H9 (cell line): ENCODE results near the gene LORICRIN. TPM values are rescaled to one million over a fixed set of nuclear protein-coding genes. Genes with fewer than 3 reads are reported as not detected.

Source experiments
- DNase-seq: peaks from one replicate; pipeline ENCODE4 v3.0.0-alpha.2; 2017
- H2AFZ ChIP-seq: one replicate; pipeline ENCODE4 v1.6.1; 2013; ENCODE audit warnings: mild to moderate bottlenecking, low read length, control low read depth, moderate library complexity
- H2AK5ac ChIP-seq: 2 replicates; pipeline ENCODE4 v1.6.1; 2013; ENCODE audit warnings: low read length, control low read depth, mixed read lengths; ENCODE audit not compliant: insufficient read length
- H2BK120ac ChIP-seq: one replicate; pipeline ENCODE4 v1.6.1; 2013; ENCODE audit warnings: low read depth, mild to moderate bottlenecking, low read length, control low read depth, inconsistent platforms; ENCODE audit not compliant: poor library complexity, severe bottlenecking
- H2BK12ac ChIP-seq: 2 replicates; pipeline ENCODE4 v1.6.1; 2013; ENCODE audit warnings: low read length, control low read depth, mixed read lengths, low read depth; ENCODE audit not compliant: insufficient read length
- H2BK15ac ChIP-seq: 2 replicates; pipeline ENCODE4 v1.6.1; 2013; ENCODE audit warnings: low read depth, low read length, control low read depth
- H2BK20ac ChIP-seq: one replicate; pipeline ENCODE4 v1.6.1; 2013; ENCODE audit warnings: low read depth, mild to moderate bottlenecking, low read length, control low read depth, inconsistent platforms; ENCODE audit not compliant: poor library complexity, severe bottlenecking
- H2BK5ac ChIP-seq: 2 replicates; pipeline ENCODE4 v1.6.1; 2013; ENCODE audit warnings: low read length, control low read depth, mixed read lengths; ENCODE audit not compliant: insufficient read length
- H3K14ac ChIP-seq: 2 replicates; pipeline ENCODE4 v1.6.1; 2013; ENCODE audit warnings: low read length, control low read depth; ENCODE audit not compliant: insufficient read depth
- H3K18ac ChIP-seq: 2 replicates; pipeline ENCODE4 v1.6.1; 2013; ENCODE audit warnings: low read depth, mild to moderate bottlenecking, mixed read lengths, low read length, control low read depth; ENCODE audit not compliant: insufficient read length
- H3K23ac ChIP-seq: 2 replicates; pipeline ENCODE4 v1.6.1; 2013; ENCODE audit warnings: low read length, control low read depth, mixed read lengths, low read depth; ENCODE audit not compliant: insufficient read length
- H3K23me2 ChIP-seq: 2 replicates; pipeline ENCODE4 v1.6.1; 2013; ENCODE audit warnings: low read depth, mild to moderate bottlenecking, mixed read lengths, low read length, control low read depth; ENCODE audit not compliant: insufficient read length, poor library complexity, severe bottlenecking
- H3K27ac ChIP-seq: 2 replicates; pipeline ENCODE4 v1.5.1; 2013; ENCODE audit warnings: low read length, control low read depth, mixed read lengths, low read depth; ENCODE audit not compliant: insufficient read length
- H3K27me3 ChIP-seq: 2 replicates; pipeline ENCODE4 v1.6.1; 2013; ENCODE audit warnings: low read length, control low read depth, inconsistent platforms; ENCODE audit not compliant: insufficient read depth
- H3K4ac ChIP-seq: 2 replicates; pipeline ENCODE4 v1.6.1; 2013; ENCODE audit warnings: low read depth, mild to moderate bottlenecking, control low read depth, inconsistent platforms, low read length, moderate library complexity
- H3K4me1 ChIP-seq: 2 replicates; pipeline ENCODE4 v1.6.1; 2013; ENCODE audit warnings: low read length, control low read depth, inconsistent platforms; ENCODE audit not compliant: insufficient read depth
- H3K4me2 ChIP-seq: 2 replicates; pipeline ENCODE4 v1.6.1; 2013; ENCODE audit warnings: low read length, control low read depth, mixed read lengths; ENCODE audit not compliant: insufficient read length, insufficient read depth
- H3K56ac ChIP-seq: 2 replicates; pipeline ENCODE4 v1.6.1; 2013; ENCODE audit warnings: low read depth, mild to moderate bottlenecking, mixed read lengths, low read length, control low read depth; ENCODE audit not compliant: insufficient read length
- H3K79me1 ChIP-seq: 2 replicates; pipeline ENCODE4 v1.6.1; 2013; ENCODE audit warnings: low read depth, mild to moderate bottlenecking, moderate library complexity, low read length, control low read depth, inconsistent platforms; ENCODE audit not compliant: insufficient read depth, poor library complexity, severe bottlenecking
- H3K79me2 ChIP-seq: 2 replicates; pipeline ENCODE4 v1.6.1; 2013; ENCODE audit warnings: low read length, control low read depth, inconsistent platforms; ENCODE audit not compliant: insufficient read depth
- H3K9ac ChIP-seq: 2 replicates; pipeline ENCODE4 v1.6.1; 2013; ENCODE audit warnings: low read length, control low read depth, mixed read lengths; ENCODE audit not compliant: insufficient read length; ENCODE audit errors: extremely low read depth
- H3K9me3 ChIP-seq: one replicate; pipeline ENCODE4 v1.6.1; 2013; ENCODE audit warnings: low read depth, low read length, inconsistent platforms; ENCODE audit not compliant: control insufficient read depth
- H3T11ph ChIP-seq: one replicate; pipeline ENCODE4 v1.6.1; 2013; ENCODE audit warnings: mild to moderate bottlenecking, low read length, control low read depth, inconsistent platforms
- H4K20me1 ChIP-seq: one replicate; pipeline ENCODE4 v1.6.1; 2013; ENCODE audit not compliant: control insufficient read depth, insufficient read length, insufficient read depth
- H4K5ac ChIP-seq: 2 replicates; pipeline ENCODE4 v1.6.1; 2013; ENCODE audit warnings: low read depth, mild to moderate bottlenecking, mixed read lengths, low read length, control low read depth; ENCODE audit not compliant: insufficient read length
- H4K8ac ChIP-seq: replicated peaks from 2 replicates; pipeline ENCODE4 v1.6.1; 2013; ENCODE audit warnings: low read length, control low read depth, mixed read lengths, low read depth; ENCODE audit not compliant: insufficient read length
- H4K91ac ChIP-seq: 2 replicates; pipeline ENCODE4 v1.6.1; 2013; ENCODE audit warnings: low read depth, mild to moderate bottlenecking, moderate library complexity, mixed read lengths, low read length, control low read depth; ENCODE audit not compliant: insufficient read length
- H3K27ac Mint-ChIP-seq, 3 experiments: 2 replicates in 2 of 3; 3 replicates in 1 of 3; pipeline ENCODE4 v1.8.0; 2020 to 2021; ENCODE audit warnings: mixed read lengths in 3 of 3, mild to moderate bottlenecking in 1 of 3, moderate library complexity in 1 of 3
- H3K27me3 Mint-ChIP-seq: 2 replicates; pipeline ENCODE4 v1.8.0; 2021; ENCODE audit warnings: low read depth, mild to moderate bottlenecking, moderate library complexity, mixed read lengths
- H3K36me3 Mint-ChIP-seq, 3 experiments: 2 replicates in 2 of 3; 3 replicates in 1 of 3; pipeline ENCODE4 v1.8.0; 2020 to 2021; ENCODE audit warnings: low read depth in 3 of 3, mixed read lengths in 3 of 3; ENCODE audit not compliant: insufficient read depth in 1 of 3
- H3K4me1 Mint-ChIP-seq, 2 experiments: 2 replicates each; pipeline ENCODE4 v1.8.0; 2020; ENCODE audit warnings: mixed read lengths in 2 of 2
- H3K4me3 Mint-ChIP-seq, 2 experiments: 2 replicates in 1 of 2; 3 replicates in 1 of 2; pipeline ENCODE4 v1.8.0; 2020 to 2021; ENCODE audit warnings: mild to moderate bottlenecking in 2 of 2, mixed read lengths in 2 of 2, moderate library complexity in 1 of 2
- H3K9me3 Mint-ChIP-seq, 2 experiments: 2 replicates in 1 of 2; 3 replicates in 1 of 2; pipeline ENCODE4 v1.8.0; 2020; ENCODE audit warnings: mild to moderate bottlenecking in 2 of 2, mixed read lengths in 2 of 2, moderate library complexity in 1 of 2
- CTCF ChIP-seq: fragments of 200-600 bp; sonication (generic); conservative IDR thresholded peaks from 3 replicates; pipeline ENCODE4 v1.8.0; 2021; ENCODE audit warnings: antibody characterized with exemption, mild to moderate bottlenecking
- WGBS: extraction: QIAGEN DNeasy Blood & Tissue Kit; methylation state at CpG from one replicate; pipeline ENCODE4 v1.1.7; 2013; ENCODE audit warnings: missing lambda C conversion rate, low lambda C conversion rate, mixed read lengths; ENCODE audit not compliant: insufficient read length; ENCODE audit errors: extremely low coverage; 5-methylcytosine and 5-hydroxymethylcytosine counted together
- total RNA-seq: library from RNA; stranded (reverse); gene quantifications from 2 replicates; pipeline ENCODE4 v1.2.1, GENCODE V29; 2021

LORICRIN gene
- total RNA-seq, 1 experiment from 2014 or later, result not detected

- Histone ChIP-seq H3K4ac (no peak overlapping the region), H4K91ac (no peak overlapping the region), H3K14ac (no peak overlapping the region), H3K9ac (no peak overlapping the region), H2AFZ (no peak overlapping the region), H3K23ac (no peak overlapping the region), H2BK20ac (no peak overlapping the region), H2BK5ac (no peak overlapping the region), H2BK120ac (no peak overlapping the region), H3K56ac (no peak overlapping the region), H2AK5ac (no peak overlapping the region), H3K23me2 (peaks cover 4% of the 10 kb centered on the region), H3K9me3 (no peaks in the 10 kb centered on the region), H2BK15ac (no peak overlapping the region), H3K27me3 (no peaks in the 10 kb centered on the region), H4K8ac (no peak overlapping the region), H3K4me2 (no peak overlapping the region), H3K27ac (no peak overlapping the region), H3T11ph (no peak overlapping the region), H4K20me1 (no peaks in the 10 kb centered on the region), H3K79me1 (no peaks in the 10 kb centered on the region), H4K5ac (peak overlapping the region; percentile 64), H3K18ac (no peak overlapping the region), H3K79me2 (no peaks in the 10 kb centered on the region), H2BK12ac (no peak overlapping the region), H3K4me1 (no peaks in the 10 kb centered on the region)
- WGBS, result no CpG with 5 or more reads among the region's 1 CpG
- no peaks in the 10 kb centered on the region for H3K36me3 Mint-ChIP-seq
- H3K27me3 Mint-ChIP-seq, result peaks cover 15% of the 10 kb centered on the region
- H3K4me3 Mint-ChIP-seq, result no peak overlapping the region
- no peak overlapping the region for H3K27ac Mint-ChIP-seq
- no peaks in the 10 kb centered on the region for H3K4me1 Mint-ChIP-seq
- DNase-seq, result no peak
- TF ChIP-seq CTCF, result no peak
- H3K9me3 Mint-ChIP-seq, result peaks cover 0 to 6% of the 10 kb centered on the region in 2 experiments; a peak in 1 of 5 replicates
Observed at GRCh38 chr1:153250166-153250565, 9.3 kb upstream of the LORICRIN start.
